Prostate gland (tissue), 2 donors: Measurements from ENCODE around the gene ADIPOR2. TPM values are rescaled to one million over a fixed set of nuclear protein-coding genes. Genes with fewer than 3 reads are reported as not detected.
"Not testable (repeated sequence)": the region's sequence is repeated elsewhere in the genome, so short reads cannot be mapped to it uniquely, and the experiment has no call there.

Experiments used
- DNase-seq: peaks from one replicate; pipeline ENCODE4 v3.0.0-alpha.2; 2019; ENCODE audit warnings: low spot score
- H3K27ac ChIP-seq, 2 donors: fragments of 200-600 bp; sonication (generic); 2 replicates each; pipeline ENCODE4 v1.5.1; 2017 to 2019
- H3K27me3 ChIP-seq: fragments of 200-600 bp; sonication (generic); replicated peaks from 2 replicates; pipeline ENCODE4 v1.5.1; 2019; ENCODE audit not compliant: insufficient read depth
- H3K36me3 ChIP-seq, 2 donors: fragments of 200-600 bp; sonication (generic); 1 replicate in 1 of 2; 2 replicates in 1 of 2; pipeline versions ENCODE4 v1.5.1 to v1.8.1; 2017 to 2019
- H3K4me1 ChIP-seq: fragments of 200-600 bp; sonication (generic); replicated peaks from 2 replicates; pipeline ENCODE4 v1.5.1; 2019
- H3K4me3 ChIP-seq, 2 donors: fragments of 200-600 bp; sonication (generic); 2 replicates each; pipeline ENCODE4 v1.5.1; 2017 to 2019
- H3K9me3 ChIP-seq: fragments of 200-600 bp; sonication (generic); 2 replicates; pipeline ENCODE4 v1.5.1; 2017
- CTCF ChIP-seq, 4 experiments: fragments of 200-600 bp in 2 of 4; fragments of 450-650 bp in 2 of 4; sonication (generic) in 2 of 4; IDR thresholded peaks; 1 replicate in 3 of 4; 2 replicates in 1 of 4; pipeline ENCODE4 v1.5.1; 2016 to 2019; ENCODE audit warnings: antibody characterized with exemption in 4 of 4, mild to moderate bottlenecking in 2 of 4, moderate library complexity in 2 of 4
- POLR2A ChIP-seq: fragments of 450-650 bp; IDR thresholded peaks from one replicate; pipeline ENCODE4 v1.6.1; 2016; ENCODE audit warnings: antibody characterized with exemption, mild to moderate bottlenecking
- POLR2AphosphoS5 ChIP-seq: sonication (generic); formaldehyde crosslinking; IDR thresholded peaks from one replicate; pipeline ENCODE4 v1.6.1; 2017; ENCODE audit warnings: antibody characterized with exemption
- WGBS: methylation state at CpG from one replicate; pipeline ENCODE4 v1.1.5; 2018; 5-methylcytosine and 5-hydroxymethylcytosine counted together
- intact Hi-C: fragments of 100-400 bp; cut with DNase I; formaldehyde crosslinking; loops from one replicate; pipeline ENCODE4 v1.14.2; 2022
- total RNA-seq, 2 donors: library from RNA; depleted of rRNA; stranded (reverse); fragments of >200 nt; gene quantifications; one replicate each; pipeline ENCODE4 v1.1.0, GENCODE V29; 2016

ADIPOR2 gene
- total RNA-seq, 2 donors from 2014 or later, result 23.7 to 46.2 TPM

DNA sequence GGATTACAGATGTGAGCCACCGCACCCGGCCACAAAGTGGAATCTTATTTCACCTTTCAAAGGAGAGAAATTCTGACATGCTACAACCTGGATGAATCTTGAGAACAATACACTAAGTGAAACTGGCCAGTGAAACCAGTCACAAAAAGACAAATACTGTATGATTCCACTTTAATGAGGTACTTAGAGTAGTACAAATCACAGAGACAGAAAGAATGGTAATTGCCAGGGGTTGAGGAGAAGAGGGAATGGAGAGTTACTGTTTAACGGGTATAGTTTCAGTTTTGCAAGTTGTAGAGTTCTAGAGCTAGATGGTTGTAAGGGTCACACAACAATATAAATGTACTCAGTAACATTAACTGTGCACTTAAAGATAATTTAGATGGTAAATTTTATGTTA, 33.4 kb downstream of the ADIPOR2 start:
- intact Hi-C loops, result no loop called here
- no peak for TF ChIP-seq POLR2AphosphoS5
- TF ChIP-seq POLR2A, result no peak
- TF ChIP-seq CTCF (IDR thresholded peaks at IDR 0.05), result no peak
- Histone ChIP-seq H3K27ac (no peak overlapping the region), H3K4me3 (no peak overlapping the region), H3K4me1 (no peaks in the 10 kb centered on the region), H3K36me3 (no peaks in the 10 kb centered on the region), H3K27me3 (no peaks in the 10 kb centered on the region), H3K9me3 (no peaks in the 10 kb centered on the region)
- DNase-seq, result no peak
- 68% methylated on average over 3 of the region's 3 CpGs for WGBS

- intact Hi-C loops, result no loop called here
- DNase-seq, result no peak
- Histone ChIP-seq H3K36me3 (no peaks in the 10 kb centered on the region), H3K9me3 (no peaks in the 10 kb centered on the region), H3K4me1 (no peaks in the 10 kb centered on the region), H3K27me3 (no peaks in the 10 kb centered on the region), H3K4me3 (no peak overlapping the region), H3K27ac (no peak overlapping the region)
- TF ChIP-seq POLR2A (no peak), CTCF (IDR thresholded peaks at IDR 0.05) (no peak), POLR2AphosphoS5 (no peak)
- 73% methylated on average over 3 of the region's 3 CpGs for WGBS
Measured at GRCh38 chr12:1726753-1727152, 35.9 kb downstream of the ADIPOR2 start.

DNA sequence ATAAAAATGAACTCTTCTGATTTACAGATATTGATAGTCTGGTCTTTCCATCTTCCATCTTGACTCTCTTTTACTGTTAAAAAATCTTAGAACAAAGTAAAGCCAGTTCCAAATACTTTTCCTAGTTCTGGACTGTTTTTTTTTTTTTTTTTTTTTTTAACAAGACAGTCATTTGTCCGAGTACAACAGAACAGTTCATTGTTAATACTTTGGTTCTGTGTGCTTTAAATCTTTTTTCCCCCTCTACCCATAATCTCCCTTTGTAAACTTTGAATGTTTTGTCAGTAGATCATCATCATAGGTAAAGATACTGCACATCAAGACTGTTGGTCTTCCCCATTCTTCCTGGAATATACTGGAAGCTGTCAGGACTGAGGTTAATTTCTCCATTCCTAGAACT, 38.0 kb downstream of the ADIPOR2 start:
- no peak overlapping the region for H3K27ac ChIP-seq
- H3K27me3 ChIP-seq, result no peaks in the 10 kb centered on the region
- no peak for TF ChIP-seq POLR2A
- no peak for TF ChIP-seq CTCF (IDR thresholded peaks at IDR 0.05)
- no peak for TF ChIP-seq POLR2AphosphoS5
- H3K36me3 ChIP-seq, result no peaks in the 10 kb centered on the region
- no peaks in the 10 kb centered on the region for H3K4me1 ChIP-seq
- 74% methylated on average over 1 of the region's 1 CpG for WGBS
- no peak overlapping the region for H3K4me3 ChIP-seq
- DNase-seq, result no peak
- intact Hi-C loops, result no loop called here
- H3K9me3 ChIP-seq, result no peaks in the 10 kb centered on the region

- H3K4me1 ChIP-seq, result no peaks in the 10 kb centered on the region
- no peaks in the 10 kb centered on the region for H3K9me3 ChIP-seq
- intact Hi-C loops, result no loop called here
- H3K27ac ChIP-seq, result no peak overlapping the region
- no peak overlapping the region for H3K4me3 ChIP-seq
- no peaks in the 10 kb centered on the region for H3K27me3 ChIP-seq
- TF ChIP-seq POLR2A (no peak), POLR2AphosphoS5 (no peak), CTCF (IDR thresholded peaks at IDR 0.05) (no peak)
- DNase-seq, result no peak
- WGBS, result 96% methylated on average over 11 of the region's 11 CpGs
- H3K36me3 ChIP-seq, result no peaks in the 10 kb centered on the region
Measured at GRCh38 chr12:1731019-1731687, 40.3 kb downstream of the ADIPOR2 start.

- H3K36me3 ChIP-seq, H3K4me3 ChIP-seq, H3K27me3 ChIP-seq, intact Hi-C loops, H3K9me3 ChIP-seq, H3K4me1 ChIP-seq, DNase-seq, H3K27ac ChIP-seq: not testable (repeated sequence)
- WGBS, result 97% methylated on average over 10 of the region's 10 CpGs
Measured at GRCh38 chr12:1731688-1732078, 40.8 kb downstream of the ADIPOR2 start.
